ENCODE results near the gene B4GAT1. TPM values are rescaled to one million over a fixed set of nuclear protein-coding genes. Genes with fewer than 3 reads are reported as not detected.

Gene B4GAT1
- total and polyA plus RNA-seq, 9 of the 15 experiments (the other 6 are each of a cell fraction or from before 2014, with no cell fraction given), result 0.86 to 9.5 (median 3.8) TPM

- no peak for TF ChIP-seq HMGXB4 (CRISPR knock-in tag; IDR thresholded peaks at IDR 0.05)
- peak; percentile 33; the same call in 1 of the 2 replicates for TF ChIP-seq HDAC2 (IDR thresholded peaks at IDR 0.05)
- no peak for TF ChIP-seq SRSF9 (IDR thresholded peaks at IDR 0.05; ENCODE audit: borderline replicate concordance, low read depth, low read length)
- TF ChIP-seq THAP7 (CRISPR knock-in tag; IDR thresholded peaks at IDR 0.05), result no peak
- TF ChIP-seq TSHZ1 (CRISPR knock-in tag; IDR thresholded peaks at IDR 0.05), result no peak
- TF ChIP-seq SIRT6 (IDR thresholded peaks at IDR 0.05; ENCODE audit: low read depth, low read length), result no peak
- no peak for TF ChIP-seq TCF15 (CRISPR knock-in tag; IDR thresholded peaks at IDR 0.05)
- no peak for TF ChIP-seq ZNF830 (CRISPR knock-in tag; IDR thresholded peaks at IDR 0.05)
- no peak for TF ChIP-seq PTRF (tag; IDR thresholded peaks at IDR 0.05)
- TF ChIP-seq STAT6 (CRISPR knock-in tag; IDR thresholded peaks at IDR 0.05), result no peak
- no peak for TF ChIP-seq WHSC1 (IDR thresholded peaks at IDR 0.05; ENCODE audit: low read length)
- TF ChIP-seq ETS2 (tag; IDR thresholded peaks at IDR 0.05; ENCODE audit: borderline replicate concordance, poor library complexity, severe bottlenecking), result no peak
- TF ChIP-seq ZNF212 (CRISPR knock-in tag; IDR thresholded peaks at IDR 0.05), result no peak
- TF ChIP-seq ZBTB12 (CRISPR knock-in tag; IDR thresholded peaks at IDR 0.05), result no peak
- TF ChIP-seq THRB (CRISPR knock-in tag; conservative IDR thresholded peaks at IDR 0.05), result no peak
Measured at GRCh38 chr11:66362481-66363147, 15.2 kb upstream of the B4GAT1 start (continued).
